NCI-H446 treated with DMSO at 0.1 percent for 48 hours (cell line): Measurements from ENCODE around the gene GNG7.
"Not testable (repeated sequence)": the region's sequence is repeated elsewhere in the genome, so short reads cannot be mapped to it uniquely, and the experiment has no call there.

Source experiments
- DNase-seq: peaks from one replicate; lab custom pipeline; 2025; lab: John Stamatoyannopoulos, UW

Gene GNG7

GRCh38 chr19:2511570-2511969, 190.9 kb downstream of the GNG7 start:
- no peak for DNase-seq

GRCh38 chr19:2509096-2509495, 193.4 kb downstream of the GNG7 start:
- DNase-seq, result no peak

- DNase-seq, result no peak
Observed at GRCh38 chr19:2507109-2507508, 195.4 kb downstream of the GNG7 start.

- not testable (repeated sequence) for DNase-seq
Observed at GRCh38 chr19:2506656-2507055, 195.8 kb downstream of the GNG7 start.

GRCh38 chr19:2503521-2504109, 198.9 kb downstream of the GNG7 start:
- no peak for DNase-seq

DNA sequence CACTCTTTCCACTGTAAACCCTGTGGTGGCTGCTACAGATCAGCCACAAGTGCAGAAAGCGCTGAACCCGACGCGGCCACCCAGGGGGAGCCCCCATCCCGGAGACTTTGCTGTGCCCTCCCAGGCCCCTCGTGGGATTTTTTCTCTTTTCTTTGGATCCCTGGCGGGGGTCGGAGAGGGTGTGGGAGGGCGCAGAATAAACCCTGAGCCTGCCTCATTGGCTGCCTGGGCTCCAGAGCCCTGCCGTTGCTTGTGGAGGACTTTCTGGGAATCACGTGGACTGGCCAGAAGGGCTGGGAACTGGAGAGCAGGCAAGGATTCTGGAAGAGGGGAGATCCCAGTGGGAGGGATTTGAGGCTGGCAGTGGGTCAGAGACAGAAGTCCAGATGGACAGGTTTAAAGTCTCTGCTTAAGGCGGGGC, 201.6 kb downstream of the GNG7 start:
- no peak for DNase-seq

- DNase-seq, result no peak
Observed at GRCh38 chr19:2500156-2500555, 202.3 kb downstream of the GNG7 start.

DNA sequence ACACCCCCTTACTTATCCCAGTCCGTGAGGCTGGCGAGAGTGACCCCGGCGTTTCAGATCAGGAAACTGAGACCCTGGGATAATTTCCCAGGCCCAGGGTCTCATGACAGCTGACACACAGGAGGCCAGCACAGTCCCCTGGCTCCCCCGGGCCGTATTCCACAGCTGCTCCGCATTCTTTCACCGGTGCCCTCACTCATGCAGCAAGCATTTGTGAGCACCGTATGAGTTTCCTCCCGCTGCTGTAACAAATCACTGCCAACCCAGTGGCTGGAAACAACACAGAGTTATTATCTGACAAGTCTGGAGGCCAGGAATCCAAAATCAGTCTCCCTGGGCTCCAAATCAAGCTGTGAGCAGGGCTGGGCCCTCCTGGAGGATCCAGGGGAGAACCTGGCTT, 205.3 kb downstream of the GNG7 start:
- no peak for DNase-seq

DNA sequence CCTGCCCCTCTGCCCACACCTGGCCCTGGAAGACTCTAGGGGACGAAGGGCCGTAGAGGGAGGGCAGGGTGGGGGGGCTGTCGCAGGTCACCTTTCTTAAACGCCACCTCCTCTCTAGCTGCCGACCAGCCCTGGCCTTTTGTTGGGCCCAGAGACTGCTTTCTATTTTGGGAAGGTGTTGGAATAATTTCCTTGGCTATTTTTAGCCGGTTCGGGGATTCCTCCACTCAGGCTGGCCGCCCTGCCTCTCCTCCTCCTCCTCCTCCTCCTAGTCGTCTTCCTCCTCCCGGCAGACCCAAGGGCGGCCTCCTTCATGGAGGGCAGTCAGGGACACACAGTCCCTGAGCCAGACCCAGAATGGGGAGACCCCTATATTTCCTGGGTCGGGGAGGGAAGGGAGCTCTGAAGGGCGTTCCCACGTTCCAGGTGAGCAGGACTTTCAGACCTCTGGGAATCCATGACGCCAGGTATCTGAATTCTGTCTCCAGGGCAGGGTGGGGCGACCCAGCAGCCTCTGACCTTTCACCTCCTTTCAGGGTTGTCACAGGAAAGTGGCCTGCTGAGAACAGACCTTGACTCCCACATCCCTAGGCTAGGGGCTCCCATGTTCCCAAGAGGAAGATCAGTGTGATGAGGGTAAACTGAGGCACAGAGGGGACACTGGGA, 206.7 kb downstream of the GNG7 start:
- no peak for DNase-seq

DNA sequence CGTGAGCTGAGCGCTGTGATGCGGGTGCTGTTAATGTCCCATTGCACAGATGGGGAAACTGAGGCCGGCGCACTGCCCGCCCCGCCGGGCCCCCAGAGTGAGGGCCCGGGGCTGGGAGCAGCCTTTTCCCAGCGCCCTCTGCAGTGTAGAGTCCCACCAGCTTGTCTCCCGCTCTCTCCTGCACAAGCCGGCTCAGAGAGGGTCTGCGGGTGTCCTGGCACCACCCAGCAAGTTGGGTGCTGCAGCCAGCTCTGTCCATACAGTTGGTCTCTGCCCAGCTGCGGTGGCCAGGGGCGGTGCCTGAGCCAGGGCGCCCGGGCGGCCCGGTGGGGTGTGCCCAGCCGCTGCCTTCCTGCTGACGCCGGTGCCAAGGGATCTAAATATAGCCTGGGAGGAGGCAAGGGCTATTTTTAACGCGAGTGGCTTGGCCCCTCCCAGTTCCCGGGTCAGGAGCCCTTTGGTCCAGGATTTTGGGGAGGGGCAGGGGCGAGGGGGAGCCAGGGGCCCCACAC, 207.3 kb downstream of the GNG7 start:
- DNase-seq, result no peak

DNA sequence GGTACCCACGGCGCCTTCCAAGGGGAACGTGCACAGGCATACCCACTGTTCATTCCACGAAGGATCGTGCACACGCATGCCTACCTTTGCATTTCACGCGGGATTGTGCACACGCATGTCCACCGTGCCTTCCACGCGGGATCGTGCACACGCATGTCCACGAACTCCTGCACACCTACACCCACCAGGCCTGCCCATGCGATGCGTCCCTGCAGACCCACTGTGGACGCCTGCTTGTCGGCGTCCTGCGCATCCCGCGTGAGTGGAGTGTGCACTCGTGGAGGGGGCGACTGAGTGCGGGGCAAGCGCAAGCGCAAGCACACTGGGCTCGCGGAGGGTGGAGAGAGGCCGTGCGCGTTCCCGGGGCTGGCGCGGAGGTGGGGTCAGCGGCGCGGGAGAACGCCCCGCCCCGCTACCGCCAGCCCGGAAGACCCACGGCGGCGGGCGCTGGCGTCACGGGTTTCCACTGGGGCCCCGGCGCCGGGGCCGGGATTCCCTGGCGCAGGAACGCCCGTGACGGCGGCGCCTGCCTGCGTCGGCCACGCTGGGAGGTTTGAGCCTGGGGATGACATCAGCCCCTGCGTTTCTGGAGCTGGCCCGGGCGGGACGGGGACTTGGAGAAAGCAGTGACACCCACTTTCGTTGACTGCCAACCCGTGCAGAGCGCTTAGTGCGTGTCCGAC, 207.9 kb downstream of the GNG7 start:
- no peak for DNase-seq

DNA sequence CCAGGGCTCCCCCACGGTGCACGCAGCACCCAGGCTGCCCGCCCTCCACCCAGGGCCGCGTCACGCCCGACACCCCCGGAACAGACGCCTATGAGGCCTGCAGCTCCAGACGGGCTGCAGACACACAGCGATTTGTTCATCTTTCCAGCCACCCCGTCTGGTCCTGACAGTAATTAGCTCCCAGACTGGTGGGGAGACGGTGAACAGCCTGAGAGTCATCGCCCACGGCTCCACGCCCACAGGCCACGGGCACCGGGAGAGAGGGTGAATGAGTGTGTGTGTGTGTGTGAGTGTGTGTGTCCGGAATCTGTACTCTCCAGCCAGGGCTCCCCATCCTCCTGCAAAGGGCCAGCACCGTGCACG, 208.4 kb downstream of the GNG7 start:
- no peak for DNase-seq

- not testable (repeated sequence) for DNase-seq
Observed at GRCh38 chr19:2493448-2493847, 209.0 kb downstream of the GNG7 start.

DNA sequence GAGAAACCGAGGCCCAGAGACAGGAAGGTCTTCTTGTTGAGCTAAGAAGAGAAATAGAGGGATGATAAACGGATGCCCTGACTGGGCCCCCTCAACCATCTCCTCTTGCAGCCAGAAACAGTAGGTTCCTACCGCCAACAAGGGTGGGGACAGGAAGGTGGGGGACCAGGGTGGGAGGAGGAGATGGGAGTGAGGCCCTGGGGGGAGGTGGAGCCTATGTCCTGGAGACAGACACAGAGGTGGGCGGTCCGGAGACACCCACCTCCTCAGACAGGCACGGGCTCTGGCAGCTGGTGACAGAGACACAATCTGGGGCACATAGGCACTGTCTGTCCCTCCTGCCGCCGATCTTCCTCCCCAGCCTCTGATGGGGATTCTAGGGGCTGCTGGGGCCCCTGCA, 209.6 kb downstream of the GNG7 start:
- no peak for DNase-seq

DNA sequence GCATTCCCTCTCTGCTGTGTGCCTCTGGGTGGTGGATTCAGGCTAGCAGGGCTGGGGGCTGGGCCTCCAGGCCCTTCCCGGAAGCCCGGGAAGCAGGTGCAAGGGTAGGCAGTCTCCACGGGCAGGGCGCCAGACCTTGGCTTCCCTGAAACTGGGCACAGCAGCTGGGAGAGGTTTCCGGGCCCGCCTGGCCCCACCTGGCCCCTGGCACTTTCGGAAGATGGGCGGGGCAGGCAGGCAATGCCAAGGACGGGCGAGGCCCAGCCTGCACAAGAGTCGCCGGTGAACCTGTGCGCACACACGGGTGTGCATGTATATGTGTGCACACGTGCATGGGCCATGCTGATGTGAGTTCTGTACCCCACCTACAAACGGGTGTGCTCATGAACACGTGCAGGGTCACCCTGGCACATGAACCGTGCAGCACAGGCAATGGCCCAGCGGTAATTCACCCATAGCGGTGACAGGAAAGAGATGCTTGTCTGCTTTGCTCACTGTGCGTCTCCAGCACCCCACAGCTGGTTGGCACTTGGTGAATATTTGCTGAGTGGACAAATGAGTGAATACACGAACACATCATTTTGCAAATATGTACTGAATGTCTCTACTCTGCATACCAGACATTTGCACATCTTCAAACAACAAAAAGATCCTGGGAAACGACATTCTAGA, 211.2 kb downstream of the GNG7 start:
- no peak for DNase-seq

DNA sequence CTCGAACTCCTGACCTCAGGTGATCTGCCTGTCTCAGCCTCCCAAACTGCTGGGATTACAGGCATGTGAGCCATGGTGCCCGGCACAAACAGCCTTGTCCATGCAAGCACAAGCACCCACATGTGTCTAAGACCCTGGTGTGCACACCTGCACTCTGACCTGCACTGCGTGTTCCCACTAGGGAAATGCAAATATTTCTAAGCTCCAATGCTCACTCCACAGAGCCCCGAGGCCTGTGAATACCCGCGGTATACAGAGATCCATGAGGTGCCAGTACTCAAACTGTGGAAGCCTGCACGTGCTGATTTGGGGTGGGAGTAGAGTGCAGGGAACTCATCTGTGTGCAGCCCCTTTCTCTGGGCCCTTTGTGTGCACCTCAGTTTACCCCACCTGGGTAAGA, 211.8 kb downstream of the GNG7 start:
- no peak for DNase-seq

- no peak for DNase-seq
Observed at GRCh38 chr19:2488942-2489731, 213.4 kb downstream of the GNG7 start.

- no peak for DNase-seq
Observed at GRCh38 chr19:2488405-2488941, 214.0 kb downstream of the GNG7 start.

DNA sequence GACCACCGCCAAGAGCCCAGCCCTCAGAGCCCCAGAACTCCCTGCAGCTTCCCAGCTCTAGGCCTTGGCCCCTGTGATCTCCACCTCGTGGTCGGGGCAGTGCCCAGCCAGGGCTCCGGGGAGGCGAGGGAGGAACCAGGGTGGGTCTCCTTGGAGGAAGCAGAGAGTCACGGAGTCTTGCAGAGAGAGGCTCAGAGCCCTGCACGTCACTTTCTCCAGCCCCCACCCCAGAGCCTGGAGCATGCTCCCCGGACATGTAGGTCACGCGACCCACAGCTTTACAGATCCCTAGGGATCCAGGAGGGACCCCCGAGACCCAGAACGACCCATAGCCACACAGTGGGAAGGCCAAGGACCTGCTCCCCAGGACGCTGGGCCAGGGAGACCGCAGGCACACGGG, 214.7 kb downstream of the GNG7 start:
- DNase-seq, result no peak

DNA sequence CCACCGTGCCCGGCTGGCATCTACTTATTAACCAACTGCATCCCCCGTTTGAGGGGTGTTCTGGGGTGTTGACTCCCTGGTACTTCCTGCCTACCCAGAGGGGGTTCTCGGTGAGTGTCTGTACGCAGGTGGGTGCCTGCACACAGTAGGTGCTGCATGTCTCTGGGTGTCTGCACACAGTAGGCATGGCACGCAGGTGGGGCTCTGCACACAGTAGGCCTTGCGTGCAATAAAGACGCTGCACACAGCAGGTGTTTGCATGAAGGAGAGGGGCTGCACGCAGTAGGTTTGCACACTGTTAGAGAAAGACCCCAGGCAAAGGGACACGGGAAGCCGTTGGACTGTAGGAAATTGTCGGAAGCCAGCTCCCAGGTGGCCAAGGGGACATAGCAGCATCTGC, 215.4 kb downstream of the GNG7 start:
- no peak for DNase-seq

DNA sequence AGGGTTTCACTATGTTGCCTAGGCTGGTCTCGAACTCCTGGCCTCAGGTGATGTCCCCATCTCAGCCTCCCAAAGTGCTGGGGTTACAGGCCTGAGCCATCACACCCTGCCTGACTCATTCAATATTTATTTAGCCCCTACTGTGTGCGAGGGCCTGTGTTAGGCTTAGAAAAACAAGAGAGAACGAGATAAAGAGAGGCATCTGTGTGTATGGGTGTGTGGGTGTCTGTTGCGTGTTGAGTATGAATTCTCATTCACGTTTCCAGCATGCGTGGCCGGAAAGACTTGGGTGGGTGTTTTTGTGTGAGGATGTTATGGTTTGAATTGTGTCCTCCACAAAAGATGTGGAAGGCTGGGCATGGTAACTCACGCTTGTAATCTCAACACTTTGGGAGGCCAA, 217.1 kb downstream of the GNG7 start:
- DNase-seq, result no peak
